SIG-M5 treated with dmso at 0.1 percent for 504 hours (cell line): ENCODE results near the gene ARHGEF5.
"Not testable (repeated sequence)": the region's sequence is repeated elsewhere in the genome, so short reads cannot be mapped to it uniquely, and the experiment has no call there.

Source experiments
- DNase-seq: peaks from one replicate; lab custom pipeline; 2025; ENCODE audit not compliant: unreplicated experiment; lab: John Stamatoyannopoulos, UW

The ARHGEF5 gene

DNA sequence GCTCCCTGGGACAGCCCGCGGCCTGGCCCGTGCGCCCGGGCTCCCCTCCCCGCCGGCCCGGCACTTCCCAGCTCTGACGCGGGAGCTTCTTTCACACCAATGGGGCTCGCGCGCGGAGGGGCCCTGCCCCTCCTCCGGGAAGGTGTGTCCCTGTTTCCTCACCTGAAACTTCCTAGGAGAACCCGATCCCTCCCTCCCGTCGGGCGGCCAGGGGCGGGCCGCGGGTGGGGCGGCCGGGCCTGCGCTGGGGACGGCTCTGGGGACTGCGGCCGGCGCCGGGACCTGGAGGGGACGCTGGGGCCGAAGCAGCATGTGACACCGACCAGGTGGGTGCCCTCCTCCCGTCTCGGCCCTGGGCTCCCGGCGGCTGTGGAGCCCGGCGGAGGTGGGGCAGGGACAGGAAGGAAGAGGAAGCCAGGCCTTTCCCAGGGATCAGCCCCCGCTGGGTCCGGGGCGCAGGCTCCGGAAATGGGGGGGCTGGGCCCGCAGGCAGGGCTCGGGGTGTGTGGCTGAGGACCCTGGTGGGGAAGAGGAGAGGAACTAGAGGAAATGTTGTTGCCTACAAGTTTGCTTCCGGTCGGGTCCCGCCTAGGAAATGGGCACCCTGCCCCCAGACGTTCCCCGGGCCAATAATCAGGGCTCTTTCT, at the start of gene ARHGEF5:
TSS of gene ARHGEF5 (plus strand) at position 227 of the 647 bp plus-strand sequence. CDS start 7,268 bp downstream, outside the sequence.
- DNase-seq = not testable (repeated sequence)

DNA sequence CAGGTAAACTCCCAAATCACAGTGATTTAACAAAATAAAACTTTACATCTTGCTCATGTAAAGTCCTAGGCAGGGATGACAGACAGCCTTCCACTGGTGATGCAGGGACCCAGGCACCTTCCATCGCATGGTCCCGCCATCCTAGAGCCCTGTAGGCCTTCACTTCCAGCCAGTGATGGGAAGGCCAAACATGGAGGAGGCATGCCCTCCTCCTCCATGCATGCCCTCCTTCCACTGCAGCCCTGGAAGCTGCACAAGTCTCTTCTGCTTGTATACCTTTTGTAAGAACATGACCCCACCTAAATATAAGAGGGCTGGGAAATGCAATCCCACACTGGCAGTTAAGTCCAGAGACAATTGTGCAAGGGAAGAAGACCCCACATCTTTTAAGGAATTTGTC, 45.5 kb upstream of the ARHGEF5 start:
- DNase-seq = not testable (repeated sequence)

DNA sequence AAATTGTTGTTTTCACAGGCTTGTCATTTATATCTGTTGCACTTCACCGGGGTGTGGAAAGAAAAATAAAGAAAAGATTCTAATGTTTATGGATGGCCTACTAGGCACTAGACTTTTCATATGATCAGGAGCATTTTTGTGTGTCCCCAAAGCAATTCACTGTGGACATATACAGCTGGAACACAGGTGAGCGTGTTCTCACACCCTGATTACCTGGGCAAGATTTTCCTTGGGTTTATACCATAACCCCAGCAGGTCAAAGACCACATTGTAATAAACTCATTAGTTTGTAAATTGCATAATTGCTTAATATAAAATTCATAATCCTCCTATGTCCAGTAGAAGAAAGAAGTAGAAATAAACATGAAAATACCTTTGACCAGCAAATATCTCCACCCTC, 44.0 kb upstream of the ARHGEF5 start:
- not testable (repeated sequence) for DNase-seq

DNA sequence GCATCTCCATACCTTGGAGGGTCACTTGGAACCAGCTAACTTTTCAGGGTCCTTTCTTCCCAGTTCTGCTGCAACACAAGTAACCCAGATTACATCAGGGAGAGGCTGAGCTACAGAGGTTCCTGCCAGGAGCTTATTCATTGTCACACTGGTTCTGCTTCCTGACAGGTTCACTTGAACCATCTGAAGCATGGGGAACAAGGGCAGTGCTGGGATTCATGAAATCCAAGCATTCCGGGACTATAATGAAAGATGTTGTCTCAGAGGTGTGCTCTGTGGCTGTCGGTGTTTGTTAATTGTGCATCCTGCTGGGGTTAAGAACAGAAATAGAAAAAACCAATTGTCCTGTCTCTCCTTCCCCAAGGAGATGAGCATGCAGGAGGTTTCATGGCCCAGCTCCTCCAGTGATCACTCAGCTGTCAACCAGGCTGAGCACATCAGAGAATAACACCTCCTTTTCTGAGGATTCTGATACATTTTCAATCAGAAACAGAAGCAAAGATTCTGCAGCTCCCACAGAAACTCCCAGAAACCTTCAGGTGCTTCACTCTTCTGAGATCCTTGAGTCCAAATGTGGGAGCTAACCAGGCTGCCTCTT, 43.2 kb upstream of the ARHGEF5 start, which contains the start of gene OR2A1:
TSS of gene OR2A1 (plus strand) at position 548 of the 598 bp plus-strand sequence. CDS start 5,706 bp downstream, outside the sequence.
- not testable (repeated sequence) for DNase-seq

DNA sequence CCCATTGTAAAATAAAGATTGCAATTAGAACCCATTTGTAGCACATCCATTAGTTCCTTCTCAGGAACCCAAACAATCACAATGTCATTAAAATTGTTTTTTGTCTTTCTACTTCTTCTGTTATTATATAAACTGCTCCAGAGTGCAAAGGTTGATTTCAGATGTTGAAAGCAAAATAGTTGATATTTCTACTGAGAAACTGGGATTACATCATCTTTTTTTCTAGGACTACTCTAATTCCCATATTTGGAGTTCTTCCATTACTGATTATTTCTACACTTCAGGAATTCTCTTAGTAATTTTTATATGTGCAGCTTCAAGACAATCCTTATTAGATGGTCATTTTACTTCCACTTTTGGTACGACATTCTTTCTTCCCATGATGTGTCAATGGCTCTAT, 37.7 kb upstream of the ARHGEF5 start:
- not testable (repeated sequence) for DNase-seq

DNA sequence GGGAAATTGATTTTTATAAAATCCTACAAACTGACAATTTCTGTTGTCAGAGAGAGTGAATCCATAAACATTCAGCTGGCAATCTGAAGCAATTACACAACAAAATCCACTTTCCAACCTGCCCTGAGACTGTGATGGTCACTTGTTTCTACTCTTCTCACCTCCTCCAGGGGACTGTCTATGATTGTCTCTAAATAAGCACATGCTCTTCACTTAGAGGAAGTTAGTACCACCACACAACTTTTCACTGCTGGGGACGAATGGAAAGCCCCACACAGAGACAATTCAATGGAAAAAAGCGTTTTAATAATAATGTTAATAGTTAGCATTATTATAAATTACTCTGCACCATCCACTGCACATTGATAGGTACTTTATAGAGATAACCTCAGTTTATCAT, 35.7 kb upstream of the ARHGEF5 start:
- DNase-seq = not testable (repeated sequence)

DNA sequence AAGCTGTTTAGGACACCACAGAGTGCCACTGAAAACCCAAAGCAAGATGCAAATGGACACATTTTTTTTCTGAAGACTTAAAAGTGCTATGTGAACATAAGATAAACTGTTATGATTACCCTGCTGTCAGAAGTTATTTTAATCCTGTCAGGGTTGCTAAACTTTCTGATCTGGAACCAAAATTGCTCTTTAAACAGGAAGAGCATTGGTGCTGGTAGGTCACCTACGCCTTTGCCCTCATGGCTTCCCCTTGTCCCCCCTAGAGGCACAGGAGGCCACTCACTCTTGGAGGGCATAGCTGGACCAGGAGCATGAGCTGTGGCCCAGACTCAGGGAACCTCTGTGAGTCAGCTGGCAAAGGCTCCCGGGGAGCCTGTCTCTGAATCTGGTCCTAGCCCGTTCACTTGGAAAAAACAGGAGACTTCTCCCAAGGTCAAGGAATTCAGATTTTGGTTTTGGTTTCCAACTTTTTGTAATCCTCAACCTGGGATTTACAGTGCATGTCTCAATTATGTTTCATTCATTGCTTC, 33.5 kb upstream of the ARHGEF5 start:
- not testable (repeated sequence) for DNase-seq

DNA sequence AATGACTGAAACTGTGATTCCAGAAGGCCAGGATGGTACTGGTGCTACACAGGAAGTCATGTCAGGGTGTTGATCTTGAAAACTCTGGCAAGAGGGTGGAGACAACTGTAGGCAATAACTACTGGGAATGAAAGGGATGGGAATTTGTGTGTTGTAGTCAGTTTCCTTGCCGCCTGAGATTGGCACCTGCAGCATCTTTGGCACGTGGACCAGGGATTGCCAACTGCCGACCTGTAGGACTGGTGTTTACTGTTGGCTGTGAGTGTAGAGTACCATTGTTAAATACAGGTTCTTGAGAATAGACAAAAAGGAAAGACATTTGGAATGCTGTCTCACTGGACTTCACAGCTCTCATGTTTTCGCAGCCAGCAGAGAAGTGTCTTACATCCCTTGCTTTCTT, 31.8 kb upstream of the ARHGEF5 start:
- DNase-seq = not testable (repeated sequence)

DNA sequence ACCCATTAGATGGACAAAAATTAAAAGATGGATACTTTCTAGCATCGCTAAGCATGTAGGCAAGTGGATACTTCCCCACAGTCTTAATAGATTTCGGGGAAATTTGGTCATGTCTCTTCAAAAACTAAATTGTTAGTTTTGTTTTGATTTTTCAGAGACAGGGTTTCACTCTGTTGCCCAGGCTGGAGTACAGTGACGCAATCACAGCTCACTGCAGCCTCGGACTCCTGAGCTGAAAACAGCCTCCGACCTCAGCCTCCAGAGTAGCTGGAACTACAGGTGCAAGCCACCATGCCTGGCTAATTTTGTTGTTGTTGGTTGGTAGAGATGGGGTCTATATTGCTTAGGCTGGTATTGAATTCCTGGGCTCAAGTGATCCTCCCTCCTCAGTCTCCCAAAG, 29.3 kb upstream of the ARHGEF5 start:
- not testable (repeated sequence) for DNase-seq

DNA sequence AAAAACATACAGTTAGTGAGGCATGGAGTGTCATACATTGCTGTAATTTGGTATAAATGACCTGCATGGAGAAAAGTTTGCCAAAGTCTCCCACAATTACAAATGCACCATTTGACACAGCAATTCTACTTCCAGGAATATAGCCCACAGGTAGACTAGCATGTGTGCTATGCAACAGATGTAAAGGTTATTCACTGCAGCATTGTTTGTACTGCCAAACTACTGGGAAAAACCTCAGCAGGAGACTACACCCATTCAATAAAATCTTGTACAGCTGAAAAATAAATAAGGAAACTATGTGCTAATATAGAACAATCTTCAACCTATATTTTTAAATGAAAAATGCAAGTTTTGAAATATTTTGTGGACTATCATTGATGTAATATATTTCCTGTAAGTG, 25.2 kb upstream of the ARHGEF5 start:
- not testable (repeated sequence) for DNase-seq

DNA sequence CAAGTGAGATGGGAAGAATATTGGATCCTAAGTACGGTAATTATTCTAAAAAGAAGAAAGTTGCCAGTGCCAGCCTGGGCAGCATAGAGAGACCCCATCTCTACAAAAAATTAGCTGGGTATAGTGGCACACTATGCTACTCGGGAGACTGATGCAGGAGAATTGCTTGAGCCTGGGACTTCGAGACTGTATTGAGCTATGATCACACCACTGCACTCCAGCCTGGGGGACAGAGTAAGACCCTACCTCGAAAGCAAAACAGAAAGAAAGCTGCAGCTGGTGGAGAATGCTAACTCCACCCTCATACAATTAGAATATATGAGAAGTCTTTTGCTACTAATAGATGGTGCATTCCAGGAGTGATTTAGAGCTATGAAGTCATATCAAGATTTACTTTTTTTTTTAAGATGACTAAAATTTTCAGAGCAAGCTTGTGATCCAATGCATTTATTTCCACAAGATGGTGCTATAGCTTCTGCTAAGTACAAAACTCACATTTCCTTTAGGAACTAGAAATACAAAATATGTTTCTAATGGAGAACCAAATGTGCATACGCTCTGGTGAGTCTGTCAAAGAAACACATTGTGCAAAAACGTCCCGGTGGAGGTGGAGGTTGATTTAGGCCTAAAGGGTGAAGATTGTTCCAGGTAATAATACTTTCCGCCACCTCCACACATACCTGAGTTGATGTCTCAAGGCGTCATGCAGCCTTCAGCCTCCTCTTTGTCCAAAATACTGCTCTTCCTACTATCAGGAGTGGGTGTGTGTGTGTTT, 23.8 kb upstream of the ARHGEF5 start:
- DNase-seq = not testable (repeated sequence)

DNA sequence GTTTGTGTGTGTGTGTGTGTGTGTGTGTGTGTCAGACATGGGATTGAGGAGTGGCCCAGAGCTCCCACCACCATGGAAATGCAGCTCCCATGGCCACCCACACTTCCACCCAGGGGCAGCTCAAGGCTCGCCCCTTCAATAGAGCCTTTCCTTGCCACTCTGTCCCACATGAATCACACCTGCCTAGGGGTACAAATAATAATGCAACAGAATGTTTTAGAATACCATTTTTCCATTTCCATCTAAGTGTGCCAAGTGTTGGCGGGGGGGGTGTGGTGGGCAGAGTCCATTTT, 23.3 kb upstream of the ARHGEF5 start:
- not testable (repeated sequence) for DNase-seq

DNA sequence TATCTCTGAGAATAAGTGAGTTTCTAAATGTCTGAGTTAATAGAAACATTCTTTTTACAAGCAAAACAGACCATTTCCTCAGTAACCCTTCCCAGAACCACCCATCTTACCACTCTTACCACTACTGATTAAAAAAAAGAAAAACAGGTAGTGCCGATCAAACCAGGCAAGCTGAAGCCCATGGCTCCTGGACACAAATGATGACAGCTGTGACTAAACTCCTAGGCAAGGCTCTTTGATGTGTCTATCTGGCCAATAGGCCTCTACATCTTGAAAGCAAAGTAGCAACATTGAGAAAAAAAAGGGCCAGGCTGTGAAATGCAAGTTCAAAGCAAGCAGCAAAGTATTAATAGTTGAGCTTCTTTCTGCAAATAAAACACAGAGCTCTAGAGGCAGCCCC, 6.6 kb upstream of the ARHGEF5 start:
- not testable (repeated sequence) for DNase-seq

DNA sequence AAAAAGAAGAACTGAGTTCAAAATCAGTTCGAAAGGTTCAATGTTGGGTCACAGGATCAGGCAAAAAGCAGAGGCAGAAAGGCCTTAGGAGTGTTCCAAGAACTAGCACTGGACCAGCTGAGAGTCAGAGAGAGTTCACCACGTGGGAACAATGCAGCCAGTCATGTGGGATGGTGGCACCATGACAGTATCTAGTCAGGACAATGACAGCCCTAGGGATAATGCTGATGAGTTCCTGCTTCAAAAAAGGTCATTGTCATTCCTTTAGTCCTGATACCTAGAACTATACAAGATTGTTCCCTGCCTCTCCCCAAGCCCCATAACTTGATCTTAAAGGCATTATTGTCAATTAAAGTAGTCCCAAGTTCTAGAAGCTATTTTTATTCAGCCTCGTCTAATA, 3.5 kb upstream of the ARHGEF5 start:
- not testable (repeated sequence) for DNase-seq

DNA sequence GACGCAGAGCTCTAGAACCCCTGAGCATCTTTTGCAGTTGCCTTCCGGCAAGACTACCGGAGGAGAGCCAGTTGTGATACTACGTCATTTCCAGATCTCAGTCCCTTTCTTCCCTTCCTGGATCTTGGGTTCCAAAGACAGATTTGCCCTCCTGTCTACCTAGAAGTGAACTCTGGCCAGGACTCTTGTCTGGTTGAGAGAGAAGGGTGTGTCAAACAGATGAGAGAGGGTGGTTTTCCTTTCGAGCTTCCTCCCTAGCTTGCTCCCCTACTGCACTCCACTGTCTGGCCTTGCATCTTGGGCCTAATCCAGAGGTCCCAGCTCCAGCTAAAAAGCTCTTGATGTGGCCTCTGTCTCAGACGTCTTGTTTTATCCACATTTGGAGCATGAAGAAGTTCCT, 983 bp downstream of the ARHGEF5 start:
- not testable (repeated sequence) for DNase-seq

DNA sequence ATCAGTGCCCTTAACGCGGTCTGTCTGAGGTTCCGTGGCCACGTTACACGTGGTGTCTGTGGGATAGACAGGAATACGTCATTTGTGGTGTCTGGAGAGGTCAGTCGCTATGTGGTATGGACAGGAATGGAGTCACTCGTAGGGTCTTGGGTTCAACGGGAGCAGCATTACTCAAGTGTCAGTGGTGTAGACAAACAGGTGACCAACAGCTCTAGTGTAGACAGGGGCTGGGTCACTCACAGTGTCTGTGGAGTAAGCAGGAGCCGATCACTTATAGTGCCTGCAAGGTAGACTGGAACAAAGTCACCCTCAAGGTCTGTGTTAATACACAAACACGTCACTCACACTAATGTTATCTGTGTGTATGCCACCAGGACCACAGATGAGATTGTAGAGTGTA, 1.7 kb downstream of the ARHGEF5 start:
- not testable (repeated sequence) for DNase-seq

DNA sequence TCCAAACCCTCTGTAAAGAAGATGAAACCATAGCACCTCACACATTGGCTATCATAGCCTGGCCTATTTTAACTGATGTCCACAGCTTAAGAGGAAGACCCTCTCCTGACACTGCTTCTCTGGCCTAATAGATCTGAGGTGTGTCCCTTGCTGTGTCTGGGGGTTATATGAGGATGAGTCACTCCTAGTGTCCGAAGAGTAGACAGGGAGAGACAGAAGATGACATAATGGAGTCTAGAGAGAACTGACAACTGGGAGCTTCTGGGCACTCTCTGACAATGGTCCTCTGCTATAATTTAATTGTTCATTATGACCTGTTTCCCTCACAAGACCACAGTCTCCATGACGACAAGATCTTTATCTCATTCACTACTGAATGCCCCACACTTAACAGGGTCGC, 6.9 kb downstream of the ARHGEF5 start:
- not testable (repeated sequence) for DNase-seq

DNA sequence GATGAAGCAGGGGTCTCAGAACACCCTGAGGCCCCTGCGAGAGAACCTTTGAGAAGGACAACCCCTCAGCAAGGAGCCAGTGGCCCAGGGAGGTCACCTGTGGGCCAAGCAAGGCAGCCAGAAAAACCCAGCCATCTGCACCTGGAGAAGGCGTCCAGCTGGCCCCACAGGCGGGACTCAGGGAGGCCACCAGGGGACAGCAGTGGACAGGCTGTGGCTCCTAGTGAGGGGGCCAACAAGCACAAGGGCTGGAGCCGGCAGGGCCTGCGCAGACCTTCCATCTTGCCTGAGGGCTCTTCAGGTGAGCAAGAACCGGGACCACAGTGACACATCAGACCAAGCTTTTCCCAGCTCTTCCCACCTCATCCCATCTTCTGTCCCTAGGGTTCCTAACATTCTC, 10.3 kb downstream of the ARHGEF5 start:
- not testable (repeated sequence) for DNase-seq

DNA sequence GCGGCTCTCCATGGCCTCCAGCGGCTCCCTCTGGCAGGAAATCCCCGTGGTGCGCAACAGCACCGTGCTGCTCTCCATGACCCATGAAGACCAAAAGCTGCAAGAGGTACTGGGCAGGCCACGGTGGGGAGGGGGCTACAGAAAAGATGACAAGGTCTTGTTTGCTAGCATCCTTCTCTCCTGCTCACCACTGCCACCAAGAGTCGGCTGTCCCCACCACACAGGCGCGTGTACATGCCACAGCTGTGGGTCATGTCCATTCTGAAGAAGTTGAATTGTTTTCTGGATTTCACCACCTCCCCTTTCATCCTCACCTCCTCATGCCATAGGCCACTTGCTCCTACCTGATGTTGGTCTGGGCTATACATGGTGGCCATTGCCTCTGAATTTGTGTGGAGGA, 12.0 kb downstream of the ARHGEF5 start:
- DNase-seq = not testable (repeated sequence)

DNA sequence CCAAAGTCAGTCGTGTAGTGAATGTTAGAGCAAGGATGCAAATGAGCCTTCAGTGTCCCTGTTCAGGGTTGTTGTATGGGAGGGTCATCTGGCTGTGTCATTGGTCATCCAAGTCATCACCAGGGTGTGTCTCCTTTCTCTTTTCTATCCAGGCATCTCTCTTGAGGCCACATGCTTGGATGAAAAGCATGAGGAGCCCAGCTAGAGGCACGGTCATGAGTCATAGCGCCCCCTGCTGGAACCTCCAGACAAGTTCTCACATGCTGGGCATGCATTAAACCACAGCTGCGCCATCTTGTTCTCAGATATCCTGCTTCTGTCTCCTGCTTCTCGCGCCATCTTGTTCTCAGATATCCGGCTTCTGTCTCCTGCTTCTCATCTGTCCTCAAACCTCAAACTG, 14.0 kb downstream of the ARHGEF5 start:
- DNase-seq = not testable (repeated sequence)

DNA sequence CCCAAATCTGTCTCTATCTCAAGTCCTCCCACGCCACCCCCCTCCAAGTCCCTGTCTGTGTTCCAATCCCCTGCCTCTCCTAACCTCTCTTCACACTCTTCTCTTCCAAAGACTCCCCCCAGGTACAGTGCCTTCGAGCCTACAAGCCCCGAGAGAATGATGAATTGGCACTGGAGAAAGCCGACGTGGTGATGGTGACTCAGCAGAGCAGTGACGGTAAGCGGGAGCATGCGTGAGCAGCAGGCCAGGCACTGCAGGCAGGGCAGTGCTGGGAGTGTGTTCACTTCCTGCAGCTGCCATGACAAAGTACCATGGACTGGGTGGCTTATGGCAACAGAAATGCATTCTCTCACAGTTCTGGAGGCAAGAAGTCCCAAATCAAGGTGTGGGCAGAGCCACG, 23.4 kb downstream of the ARHGEF5 start:
- DNase-seq = no peak
